Prostate gland (tissue), 2 donors: ENCODE results near the gene CELA3A.
"Not testable (repeated sequence)": the region's sequence is repeated elsewhere in the genome, so short reads cannot be mapped to it uniquely, and the experiment has no call there.

Experiments
- CTCF ChIP-seq, 4 experiments: fragments of 200-600 bp in 2 of 4; fragments of 450-650 bp in 2 of 4; sonication (generic) in 2 of 4; IDR thresholded peaks; 1 replicate in 3 of 4; 2 replicates in 1 of 4; pipeline ENCODE4 v1.5.1; 2016 to 2019; ENCODE audit warnings: antibody characterized with exemption in 4 of 4, mild to moderate bottlenecking in 2 of 4, moderate library complexity in 2 of 4
- POLR2A ChIP-seq: fragments of 450-650 bp; IDR thresholded peaks from one replicate; pipeline ENCODE4 v1.6.1; 2016; ENCODE audit warnings: antibody characterized with exemption, mild to moderate bottlenecking
- POLR2AphosphoS5 ChIP-seq: sonication (generic); formaldehyde crosslinking; IDR thresholded peaks from one replicate; pipeline ENCODE4 v1.6.1; 2017; ENCODE audit warnings: antibody characterized with exemption

- TF ChIP-seq CTCF (IDR thresholded peaks at IDR 0.05); POLR2A; POLR2AphosphoS5: not testable (repeated sequence)
Measured at GRCh38 chr1:21980515-21981220, 20.8 kb upstream of the CELA3A start.
